ENCODE results near the gene TP73. TPM values are rescaled to one million over a fixed set of nuclear protein-coding genes. Genes with fewer than 3 reads are reported as not detected.
"Not testable (repeated sequence)": the region's sequence is repeated elsewhere in the genome, so short reads cannot be mapped to it uniquely, and the experiment has no call there.

Gene TP73
- polyA plus RNA-seq, 1 donor from 2014 or later: 0.88 TPM

DNA sequence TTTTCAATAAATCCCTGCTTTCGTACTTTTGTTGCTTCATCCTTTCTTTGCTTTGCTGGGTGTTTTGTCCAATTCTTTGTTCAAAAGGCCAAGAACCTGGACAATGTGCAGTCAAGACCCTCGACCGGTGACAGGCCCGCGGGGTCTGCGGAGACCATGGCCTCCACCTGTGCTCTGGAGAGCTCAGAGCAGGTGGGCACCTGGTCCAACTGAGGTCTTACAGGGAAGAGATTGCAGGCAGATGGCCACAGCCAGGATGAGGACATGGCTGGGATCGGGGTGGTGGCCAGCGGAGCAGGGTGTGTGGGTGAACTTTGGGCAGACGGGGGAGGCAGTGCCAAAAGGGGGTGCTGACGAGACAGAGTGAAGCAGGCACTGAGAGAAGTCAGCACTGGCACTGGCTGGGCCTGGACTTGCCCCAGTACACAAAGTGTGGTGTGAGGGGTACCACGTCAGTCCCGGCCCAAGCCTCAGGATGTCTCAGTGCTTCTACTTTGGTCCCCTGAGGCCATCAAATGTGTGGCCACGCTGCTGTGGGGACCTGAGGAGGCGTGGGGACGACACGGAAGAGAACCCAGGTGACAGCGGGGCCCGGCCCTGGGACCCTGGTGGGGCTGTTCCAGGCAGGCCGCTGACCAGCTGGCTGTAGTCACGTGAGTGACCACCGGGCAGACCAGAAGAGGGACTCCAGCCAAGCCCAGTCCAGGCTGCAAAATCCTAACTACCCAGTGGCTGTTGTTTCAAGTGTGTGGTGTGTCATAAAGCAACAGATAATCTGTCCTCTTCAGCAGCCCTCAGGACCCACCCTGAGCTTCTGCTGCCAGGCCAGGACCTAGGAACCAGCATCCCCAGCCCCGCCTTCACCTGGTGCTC lies 89.5 kb downstream of the TP73 start:
- peaks cover 9 to 23% (median 12%) of the 10 kb centered on the region in 3 donors for H3K4me1 Mint-ChIP-seq
- H3K27ac Mint-ChIP-seq: no peak overlapping the region
- H3K36me3 Mint-ChIP-seq: peaks cover 5% of the 10 kb centered on the region
- H3K9me3 Mint-ChIP-seq: no peaks in the 10 kb centered on the region
- H3K4me3 Mint-ChIP-seq: no peak overlapping the region
- H3K27me3 Mint-ChIP-seq: no peaks in the 10 kb centered on the region

DNA sequence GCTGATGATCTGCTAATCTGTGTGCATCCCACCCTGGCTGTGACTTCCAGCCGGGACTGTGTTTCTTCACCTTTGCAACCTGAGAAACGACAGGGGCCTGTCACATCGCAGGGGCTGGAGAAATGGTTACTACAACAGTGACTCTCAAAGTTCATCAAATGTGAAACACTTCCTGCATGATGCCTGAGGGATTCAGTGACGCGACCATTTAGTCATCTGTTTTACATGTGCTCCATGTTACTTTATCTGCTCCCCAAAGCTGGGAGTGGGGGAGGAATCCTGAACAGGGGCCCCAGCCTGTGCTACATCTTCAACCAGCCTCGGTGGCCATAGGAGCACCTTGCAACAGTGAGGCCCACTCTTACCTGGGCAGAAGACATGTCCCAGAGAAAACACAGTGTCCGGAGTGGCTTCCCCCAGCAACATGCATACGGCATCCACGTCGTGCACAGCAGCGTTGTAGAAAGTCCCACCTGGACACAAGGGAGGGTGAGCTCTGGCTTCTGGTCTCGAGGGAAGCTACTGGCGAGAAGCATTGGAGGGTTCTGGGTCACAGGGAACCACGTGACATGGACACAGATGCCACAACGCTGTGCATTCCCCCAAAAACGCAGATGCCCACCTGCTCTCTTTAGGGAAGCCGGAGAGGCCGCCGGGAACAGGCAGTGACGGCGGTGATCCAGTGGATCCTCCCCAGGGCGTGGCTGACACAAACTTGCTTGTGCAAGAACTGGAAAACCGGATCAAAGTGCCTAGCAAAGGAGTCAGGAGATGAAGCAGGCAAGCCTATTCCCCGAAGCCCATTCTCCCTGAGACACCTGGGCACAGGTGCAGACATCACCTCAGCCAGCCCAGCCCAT lies 90.4 kb downstream of the TP73 start:
- no peak overlapping the region for H3K27ac Mint-ChIP-seq
- H3K4me3 Mint-ChIP-seq: peak overlapping the region in 1 of 4 donors; percentile 84
- no peaks in the 10 kb centered on the region for H3K27me3 Mint-ChIP-seq
- peaks cover 3% of the 10 kb centered on the region for H3K36me3 Mint-ChIP-seq
- H3K9me3 Mint-ChIP-seq: no peaks in the 10 kb centered on the region
- H3K4me1 Mint-ChIP-seq: peaks cover 9 to 24% (median 15%) of the 10 kb centered on the region in 3 donors

- Mint-ChIP-seq H3K9me3 (no peaks in the 10 kb centered on the region), H3K27me3 (no peaks in the 10 kb centered on the region), H3K27ac (no peak overlapping the region), H3K4me1 (peaks cover 9 to 30% (median 15%) of the 10 kb centered on the region in 3 donors), H3K4me3 (peak overlapping the region in 1 of 4 donors; percentile 84), H3K36me3 (peaks cover 3% of the 10 kb centered on the region)
Observed at GRCh38 chr1:3743421-3743820, 91.1 kb downstream of the TP73 start.

DNA sequence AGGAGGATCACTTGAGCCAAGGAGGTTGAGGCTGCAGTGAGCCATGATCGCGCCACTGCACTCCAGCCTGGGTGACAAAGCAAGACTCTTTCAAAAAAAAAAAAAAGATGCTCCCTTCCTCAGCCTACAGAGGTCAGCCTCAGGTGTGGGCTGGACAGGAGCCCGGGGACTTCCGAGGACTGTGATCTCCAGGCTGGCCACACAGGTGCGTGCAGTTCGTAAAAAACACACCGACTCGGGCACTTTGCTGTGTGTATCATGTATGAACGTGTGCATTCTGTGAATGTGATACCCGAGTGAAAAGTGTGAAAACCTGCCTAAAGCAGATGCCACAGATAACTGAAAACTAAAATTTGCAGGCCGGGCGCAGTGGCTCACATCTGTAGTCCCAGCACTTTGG lies 91.5 kb downstream of the TP73 start:
- Mint-ChIP-seq H3K9me3 (no peaks in the 10 kb centered on the region), H3K27me3 (no peaks in the 10 kb centered on the region), H3K4me1 (peaks cover 9 to 30% (median 15%) of the 10 kb centered on the region in 3 donors), H3K4me3 (no peak overlapping the region), H3K36me3 (peaks cover 3% of the 10 kb centered on the region), H3K27ac (no peak overlapping the region)

DNA sequence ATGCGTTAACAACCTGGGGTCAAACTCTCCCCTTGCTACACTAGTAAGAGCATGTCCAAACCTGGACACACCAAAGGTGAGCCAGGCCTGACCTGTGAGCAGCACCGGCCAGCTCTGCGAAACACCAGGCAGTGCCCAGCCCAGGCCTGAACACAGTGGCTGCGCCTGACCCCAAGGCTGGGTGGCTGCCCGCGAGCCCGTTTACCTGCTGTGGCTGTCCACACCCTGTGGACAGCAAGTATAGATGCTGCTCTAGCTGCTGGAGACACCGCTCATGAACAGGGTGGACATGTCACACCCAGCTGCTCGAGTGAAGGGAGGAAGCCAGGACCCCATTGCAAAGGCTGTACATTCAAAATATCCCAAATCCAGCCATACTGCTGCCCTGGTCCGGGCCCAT lies 92.3 kb downstream of the TP73 start:
- Mint-ChIP-seq H3K27me3 (no peaks in the 10 kb centered on the region), H3K4me1 (peaks cover 9 to 30% (median 16%) of the 10 kb centered on the region in 3 donors), H3K27ac (no peak overlapping the region), H3K36me3 (peaks cover 3% of the 10 kb centered on the region), H3K4me3 (peak overlapping the region in 1 of 4 donors; percentile 28), H3K9me3 (no peaks in the 10 kb centered on the region)

GRCh38 chr1:3745071-3745470 lies 92.8 kb downstream of the TP73 start:
- Mint-ChIP-seq H3K4me1 (peaks cover 9 to 30% (median 16%) of the 10 kb centered on the region in 3 donors), H3K9me3 (no peaks in the 10 kb centered on the region), H3K27ac (no peak overlapping the region), H3K4me3 (peak overlapping the region in 2 of 4 donors; percentile 23 to 28), H3K27me3 (no peaks in the 10 kb centered on the region), H3K36me3 (peaks cover 3% of the 10 kb centered on the region)

- Mint-ChIP-seq H3K4me1 (peaks cover 9 to 30% (median 16%) of the 10 kb centered on the region in 3 donors), H3K27ac (peak overlapping the region in 2 of 3 donors; percentile 58 to 87), H3K9me3 (no peaks in the 10 kb centered on the region), H3K4me3 (peak overlapping the region; percentile 84 to 93 (median 90)), H3K27me3 (no peaks in the 10 kb centered on the region), H3K36me3 (peaks cover 3% of the 10 kb centered on the region)
Observed at GRCh38 chr1:3745590-3746381, 93.5 kb downstream of the TP73 start.

GRCh38 chr1:3746389-3746829 lies 94.1 kb downstream of the TP73 start:
- H3K9me3 Mint-ChIP-seq: no peaks in the 10 kb centered on the region
- peak overlapping the region; percentile 58 to 87 (median 77) for H3K27ac Mint-ChIP-seq
- peak overlapping the region; percentile 84 to 93 (median 90) for H3K4me3 Mint-ChIP-seq

DNA sequence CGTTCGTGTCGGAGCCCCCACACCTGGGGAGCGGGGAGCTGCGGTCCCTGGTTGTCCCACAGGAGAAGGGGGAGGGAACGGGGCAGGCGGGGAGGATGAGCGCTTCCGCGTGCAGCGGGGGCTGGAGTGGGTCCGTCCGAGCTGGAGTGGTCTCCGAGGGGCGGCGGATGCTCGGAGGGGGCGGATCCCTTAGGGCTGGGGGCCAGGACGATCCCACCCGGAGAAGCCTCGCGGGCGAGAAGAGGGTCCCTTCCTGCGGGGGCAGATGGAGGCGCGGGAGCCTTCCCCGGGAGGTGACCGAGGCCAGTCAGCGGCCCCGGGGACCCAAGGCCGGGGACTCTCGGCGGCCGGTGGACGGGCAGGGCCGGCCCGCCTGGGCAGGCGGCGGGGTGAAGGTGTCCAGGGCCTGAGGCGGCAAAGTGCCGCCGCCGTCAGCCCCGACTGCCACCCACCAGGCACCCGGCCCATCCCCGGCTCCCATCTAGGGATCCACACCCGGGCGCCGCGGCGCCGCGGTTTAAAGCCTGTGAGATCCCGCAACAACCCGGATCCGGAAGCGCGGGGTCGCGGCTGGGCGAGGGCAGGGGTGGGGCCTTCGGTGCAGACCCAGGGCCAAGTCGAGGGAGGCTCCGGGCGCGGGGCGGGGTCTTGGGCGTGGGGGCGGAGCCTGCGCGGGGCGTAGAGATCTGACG lies 94.7 kb downstream of the TP73 start:
- Mint-ChIP-seq H3K27ac (peak overlapping the region in 2 of 3 donors; percentile 77 to 87), H3K4me1 (peaks cover 9 to 28% (median 16%) of the 10 kb centered on the region in 3 donors), H3K36me3 (no peaks in the 10 kb centered on the region), H3K9me3 (no peaks in the 10 kb centered on the region), H3K27me3 (no peaks in the 10 kb centered on the region), H3K4me3 (peak overlapping the region; percentile 84 to 93 (median 90))

More at GRCh38 chr1:3746389-3746829, 94.1 kb downstream of the TP73 start:
- H3K4me1 Mint-ChIP-seq: peaks cover 9 to 30% (median 16%) of the 10 kb centered on the region in 3 donors
- H3K36me3 Mint-ChIP-seq: peaks cover 2% of the 10 kb centered on the region
- H3K27me3 Mint-ChIP-seq: no peaks in the 10 kb centered on the region

- Mint-ChIP-seq H3K4me3 (peak overlapping the region; percentile 84 to 93 (median 90)), H3K36me3 (no peaks in the 10 kb centered on the region), H3K9me3 (no peaks in the 10 kb centered on the region), H3K27me3 (no peaks in the 10 kb centered on the region), H3K4me1 (peaks cover 9 to 28% (median 16%) of the 10 kb centered on the region in 3 donors), H3K27ac (peak overlapping the region in 2 of 3 donors; percentile 63 to 77)
Observed at GRCh38 chr1:3747522-3747848, 95.2 kb downstream of the TP73 start.

GRCh38 chr1:3747903-3748302 lies 95.6 kb downstream of the TP73 start:
- H3K4me1 Mint-ChIP-seq: peaks cover 9 to 28% (median 16%) of the 10 kb centered on the region in 3 donors
- H3K9me3 Mint-ChIP-seq: no peaks in the 10 kb centered on the region
- H3K27ac Mint-ChIP-seq: peak overlapping the region in 1 of 3 donors; percentile 77
- peak overlapping the region; percentile 84 to 93 (median 90) for H3K4me3 Mint-ChIP-seq
- no peaks in the 10 kb centered on the region for H3K27me3 Mint-ChIP-seq
- no peaks in the 10 kb centered on the region for H3K36me3 Mint-ChIP-seq

DNA sequence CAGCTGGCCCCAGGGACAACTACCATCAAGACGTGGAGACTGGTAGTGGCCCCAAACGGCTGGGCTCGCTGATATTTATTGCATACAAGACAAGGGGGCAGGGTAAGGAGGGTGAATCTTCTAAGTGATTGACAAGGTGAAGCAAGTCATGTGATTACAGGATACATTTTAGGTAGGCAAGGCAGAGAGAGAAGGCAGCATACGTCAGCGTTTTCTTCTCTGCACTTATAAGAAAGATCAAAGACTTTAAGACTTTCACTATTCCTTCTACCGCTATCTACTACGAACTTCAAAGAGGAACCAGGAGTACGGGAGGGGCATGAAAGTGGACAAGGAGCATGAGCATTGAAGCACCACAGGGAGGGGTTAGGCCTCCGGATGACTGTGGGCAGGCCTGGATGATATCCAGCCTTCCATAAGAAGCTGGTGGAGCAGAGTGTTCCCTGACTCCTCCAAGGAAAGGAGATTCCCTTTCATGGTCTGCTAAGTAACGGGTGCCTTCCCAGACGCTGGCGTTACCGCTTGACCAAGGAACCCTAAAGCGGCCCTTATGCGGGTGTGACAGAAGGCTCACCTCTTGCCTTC lies 96.1 kb downstream of the TP73 start:
- Mint-ChIP-seq H3K4me3 (peak overlapping the region in 3 of 4 donors; percentile 59 to 93 (median 85)), H3K4me1 (peaks cover 9 to 24% (median 14%) of the 10 kb centered on the region in 3 donors)
- not testable (repeated sequence) for H3K27ac Mint-ChIP-seq, H3K9me3 Mint-ChIP-seq, H3K27me3 Mint-ChIP-seq, H3K36me3 Mint-ChIP-seq

GRCh38 chr1:3749512-3749911 lies 97.2 kb downstream of the TP73 start:
- Mint-ChIP-seq H3K27me3 (no peaks in the 10 kb centered on the region), H3K9me3 (no peaks in the 10 kb centered on the region), H3K4me3 (no peak overlapping the region), H3K4me1 (peaks cover 9 to 21% (median 14%) of the 10 kb centered on the region in 3 donors), H3K27ac (no peak overlapping the region), H3K36me3 (no peaks in the 10 kb centered on the region)
